ENCODE results near the gene NOP16.

GRCh38 chr5:176391999-176392398 lies 3.6 kb upstream of the NOP16 start:
- TF ChIP-seq CTCF (IDR thresholded peaks at IDR 0.05) (no peak), POLR2A (IDR thresholded peaks at IDR 0.05) (no peak)
